ENCODE measurements around the gene CYSRT1.

The CYSRT1 gene

GRCh38 chr9:137227853-137228505 lies 3.0 kb downstream of the CYSRT1 start (continued):
- TF ChIP-seq YY2 (tag by site-specific recombination; IDR thresholded peaks at IDR 0.05): no peak
- no peak for TF ChIP-seq ZNF561 (tag by site-specific recombination; IDR thresholded peaks at IDR 0.05; ENCODE audit: borderline replicate concordance)
- 0 out of 2 replicates have a peak, but pooled peaks have one; percentile 16 for TF ChIP-seq ZNF335 (tag by site-specific recombination; conservative IDR thresholded peaks at IDR 0.05)
- TF ChIP-seq, protein P1, sequence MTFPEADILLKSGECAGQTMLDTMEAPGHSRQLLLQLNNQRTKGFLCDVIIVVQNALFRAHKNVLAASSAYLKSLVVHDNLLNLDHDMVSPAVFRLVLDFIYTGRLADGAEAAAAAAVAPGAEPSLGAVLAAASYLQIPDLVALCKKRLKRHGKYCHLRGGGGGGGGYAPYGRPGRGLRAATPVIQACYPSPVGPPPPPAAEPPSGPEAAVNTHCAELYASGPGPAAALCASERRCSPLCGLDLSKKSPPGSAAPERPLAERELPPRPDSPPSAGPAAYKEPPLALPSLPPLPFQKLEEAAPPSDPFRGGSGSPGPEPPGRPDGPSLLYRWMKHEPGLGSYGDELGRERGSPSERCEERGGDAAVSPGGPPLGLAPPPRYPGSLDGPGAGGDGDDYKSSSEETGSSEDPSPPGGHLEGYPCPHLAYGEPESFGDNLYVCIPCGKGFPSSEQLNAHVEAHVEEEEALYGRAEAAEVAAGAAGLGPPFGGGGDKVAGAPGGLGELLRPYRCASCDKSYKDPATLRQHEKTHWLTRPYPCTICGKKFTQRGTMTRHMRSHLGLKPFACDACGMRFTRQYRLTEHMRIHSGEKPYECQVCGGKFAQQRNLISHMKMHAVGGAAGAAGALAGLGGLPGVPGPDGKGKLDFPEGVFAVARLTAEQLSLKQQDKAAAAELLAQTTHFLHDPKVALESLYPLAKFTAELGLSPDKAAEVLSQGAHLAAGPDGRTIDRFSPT (tag by site-specific recombination; IDR thresholded peaks at IDR 0.05): peak; percentile 51
- TF ChIP-seq, protein P2, sequence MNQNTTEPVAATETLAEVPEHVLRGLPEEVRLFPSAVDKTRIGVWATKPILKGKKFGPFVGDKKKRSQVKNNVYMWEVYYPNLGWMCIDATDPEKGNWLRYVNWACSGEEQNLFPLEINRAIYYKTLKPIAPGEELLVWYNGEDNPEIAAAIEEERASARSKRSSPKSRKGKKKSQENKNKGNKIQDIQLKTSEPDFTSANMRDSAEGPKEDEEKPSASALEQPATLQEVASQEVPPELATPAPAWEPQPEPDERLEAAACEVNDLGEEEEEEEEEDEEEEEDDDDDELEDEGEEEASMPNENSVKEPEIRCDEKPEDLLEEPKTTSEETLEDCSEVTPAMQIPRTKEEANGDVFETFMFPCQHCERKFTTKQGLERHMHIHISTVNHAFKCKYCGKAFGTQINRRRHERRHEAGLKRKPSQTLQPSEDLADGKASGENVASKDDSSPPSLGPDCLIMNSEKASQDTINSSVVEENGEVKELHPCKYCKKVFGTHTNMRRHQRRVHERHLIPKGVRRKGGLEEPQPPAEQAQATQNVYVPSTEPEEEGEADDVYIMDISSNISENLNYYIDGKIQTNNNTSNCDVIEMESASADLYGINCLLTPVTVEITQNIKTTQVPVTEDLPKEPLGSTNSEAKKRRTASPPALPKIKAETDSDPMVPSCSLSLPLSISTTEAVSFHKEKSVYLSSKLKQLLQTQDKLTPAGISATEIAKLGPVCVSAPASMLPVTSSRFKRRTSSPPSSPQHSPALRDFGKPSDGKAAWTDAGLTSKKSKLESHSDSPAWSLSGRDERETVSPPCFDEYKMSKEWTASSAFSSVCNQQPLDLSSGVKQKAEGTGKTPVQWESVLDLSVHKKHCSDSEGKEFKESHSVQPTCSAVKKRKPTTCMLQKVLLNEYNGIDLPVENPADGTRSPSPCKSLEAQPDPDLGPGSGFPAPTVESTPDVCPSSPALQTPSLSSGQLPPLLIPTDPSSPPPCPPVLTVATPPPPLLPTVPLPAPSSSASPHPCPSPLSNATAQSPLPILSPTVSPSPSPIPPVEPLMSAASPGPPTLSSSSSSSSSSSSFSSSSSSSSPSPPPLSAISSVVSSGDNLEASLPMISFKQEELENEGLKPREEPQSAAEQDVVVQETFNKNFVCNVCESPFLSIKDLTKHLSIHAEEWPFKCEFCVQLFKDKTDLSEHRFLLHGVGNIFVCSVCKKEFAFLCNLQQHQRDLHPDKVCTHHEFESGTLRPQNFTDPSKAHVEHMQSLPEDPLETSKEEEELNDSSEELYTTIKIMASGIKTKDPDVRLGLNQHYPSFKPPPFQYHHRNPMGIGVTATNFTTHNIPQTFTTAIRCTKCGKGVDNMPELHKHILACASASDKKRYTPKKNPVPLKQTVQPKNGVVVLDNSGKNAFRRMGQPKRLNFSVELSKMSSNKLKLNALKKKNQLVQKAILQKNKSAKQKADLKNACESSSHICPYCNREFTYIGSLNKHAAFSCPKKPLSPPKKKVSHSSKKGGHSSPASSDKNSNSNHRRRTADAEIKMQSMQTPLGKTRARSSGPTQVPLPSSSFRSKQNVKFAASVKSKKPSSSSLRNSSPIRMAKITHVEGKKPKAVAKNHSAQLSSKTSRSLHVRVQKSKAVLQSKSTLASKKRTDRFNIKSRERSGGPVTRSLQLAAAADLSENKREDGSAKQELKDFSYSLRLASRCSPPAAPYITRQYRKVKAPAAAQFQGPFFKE (tag by site-specific recombination; IDR thresholded peaks at IDR 0.05; ENCODE audit: borderline replicate concordance): no peak
- peak; percentile 64; the same call in 1 of the 2 replicates for TF ChIP-seq ZFHX2 (tag by site-specific recombination; conservative IDR thresholded peaks at IDR 0.05)
- no peak for TF ChIP-seq ZBTB20 (tag by site-specific recombination; IDR thresholded peaks at IDR 0.05)

GRCh38 chr9:137228506-137228967 lies 3.6 kb downstream of the CYSRT1 start:
- no peak overlapping the region for H3K27ac ChIP-seq (ENCODE audit: extremely low read depth, low read depth, low read length)
- CTCF ChIA-PET: interaction anchor here (0.6 to 6.7 kb wide), 16 partner anchors 8 to 441 kb away, joined by 3 to 69 read pairs (median 6); partner anchors contain the start of genes ABCA2, LRRC26, NPDC1 and SAPCD2

More at GRCh38 chr9:137228506-137228967, 3.6 kb downstream of the CYSRT1 start:
- H3K9me3 ChIP-seq (ENCODE audit: control insufficient read depth, insufficient read depth, low read depth, low read length): no peaks in the 10 kb centered on the region
- TF ChIP-seq SETDB1 (IDR thresholded peaks at IDR 0.05; ENCODE audit: insufficient read length, low read length) (no peak), BCL11B (tag by site-specific recombination; IDR thresholded peaks at IDR 0.05; ENCODE audit: low read depth) (0 out of 2 replicates have a peak, but pooled peaks have one; percentile 25), PRDM1 (tag by site-specific recombination; IDR thresholded peaks at IDR 0.05) (no peak), ZNF747 (tag by site-specific recombination; IDR thresholded peaks at IDR 0.05) (no peak), ZNF514 (tag by site-specific recombination; IDR thresholded peaks at IDR 0.05) (no peak), HOXD13 (CRISPR knock-in tag; IDR thresholded peaks at IDR 0.05; ENCODE audit: borderline replicate concordance) (no peak), ZNF155 (tag by site-specific recombination; IDR thresholded peaks at IDR 0.05) (no peak), GLIS2 (tag by site-specific recombination; IDR thresholded peaks at IDR 0.05) (peak; percentile 53; the same call in 1 of the 2 replicates), ZNF423 (tag by site-specific recombination; IDR thresholded peaks at IDR 0.05) (no peak), INSM2 (tag by site-specific recombination; IDR thresholded peaks at IDR 0.05) (no peak), GLI4 (tag by site-specific recombination; IDR thresholded peaks at IDR 0.05) (no peak), ZNF223 (tag by site-specific recombination; IDR thresholded peaks at IDR 0.05) (no peak)
- TF ChIP-seq, protein P1 (tag by site-specific recombination; IDR thresholded peaks at IDR 0.05): 0 out of 2 replicates have a peak, but pooled peaks have one; percentile 10
- POLR2A ChIA-PET: interaction anchor here (1.8 to 17.2 kb wide), 4 partner anchors 13 to 182 kb away, joined by 3 to 304 read pairs (median 119); partner anchors contain the start of genes NDOR1, NPDC1, TMEM203 and TPRN
- no peaks in the 10 kb centered on the region for H3K4me1 ChIP-seq (ENCODE audit: control insufficient read depth, insufficient read depth, low read length)
- H3K4me3 ChIP-seq (ENCODE audit: low read depth, low read length): no peak overlapping the region
- no peaks in the 10 kb centered on the region for H3K36me3 ChIP-seq (ENCODE audit: control insufficient read depth in 2 of 2, insufficient read depth in 1 of 2, low read length in 2 of 2)
